Measurements from ENCODE around the gene CTU2. TPM values are rescaled to one million over a fixed set of nuclear protein-coding genes. Genes with fewer than 3 reads are reported as not detected.

The CTU2 gene
- total RNA-seq, 1 donor from 2014 or later = 10.8 TPM

GRCh38 chr16:88760424-88761142 is 54.3 kb downstream of the CTU2 start:
- no peak for DNase-seq (ENCODE audit: low spot score)

GRCh38 chr16:88761143-88761534 is 54.8 kb downstream of the CTU2 start:
- no peak for DNase-seq (ENCODE audit: low spot score)

- DNase-seq (ENCODE audit: low spot score) = no peak
Observed at GRCh38 chr16:88761830-88762229, 55.5 kb downstream of the CTU2 start.

- DNase-seq (ENCODE audit: low spot score) = no peak
Observed at GRCh38 chr16:88762258-88762870, 56.1 kb downstream of the CTU2 start.

GRCh38 chr16:88762941-88763340 is 56.6 kb downstream of the CTU2 start:
- DNase-seq (ENCODE audit: low spot score) = no peak

- DNase-seq (ENCODE audit: low spot score) = no peak
Observed at GRCh38 chr16:88763502-88764053, 57.3 kb downstream of the CTU2 start.

- no peak for DNase-seq (ENCODE audit: low spot score)
Observed at GRCh38 chr16:88764080-88764479, 57.8 kb downstream of the CTU2 start.

- DNase-seq (ENCODE audit: low spot score) = no peak
Observed at GRCh38 chr16:88764913-88765349, 58.6 kb downstream of the CTU2 start.

Other genes starting within 250 kb of the CTU2 start
- gene ZC3H18, start 136.1 kb upstream of the CTU2 start, total RNA-seq (ENCODE audit: insufficient read depth, low replicate concordance) = 6.3 TPM
- not detected for gene IL17C, start 67.9 kb upstream of the CTU2 start, total RNA-seq (ENCODE audit: insufficient read depth, low replicate concordance)
- 70.3 TPM for gene CYBA, start 55.5 kb upstream of the CTU2 start, total RNA-seq (ENCODE audit: insufficient read depth, low replicate concordance)
- 21.4 TPM for gene MVD, start 43.4 kb upstream of the CTU2 start, total RNA-seq (ENCODE audit: insufficient read depth, low replicate concordance)
- not detected for gene SNAI3, start 20.0 kb upstream of the CTU2 start, total RNA-seq (ENCODE audit: insufficient read depth, low replicate concordance)
- 29.9 TPM for gene RNF166, start 95 bp upstream of the CTU2 start, total RNA-seq (ENCODE audit: insufficient read depth, low replicate concordance)
- gene PIEZO1, start 78.7 kb downstream of the CTU2 start, total RNA-seq (ENCODE audit: insufficient read depth, low replicate concordance) = 91.7 TPM
- 1.9 TPM for gene CDT1, start 97.3 kb downstream of the CTU2 start, total RNA-seq (ENCODE audit: insufficient read depth, low replicate concordance)
- 34.2 TPM for gene APRT, start 105.4 kb downstream of the CTU2 start, total RNA-seq (ENCODE audit: insufficient read depth, low replicate concordance)
- gene GALNS, start 150.4 kb downstream of the CTU2 start, total RNA-seq (ENCODE audit: insufficient read depth, low replicate concordance) = 14.9 TPM
- gene TRAPPC2L, start 150.6 kb downstream of the CTU2 start, total RNA-seq (ENCODE audit: insufficient read depth, low replicate concordance) = 9.9 TPM
- gene PABPN1L, start 160.2 kb downstream of the CTU2 start, total RNA-seq (ENCODE audit: insufficient read depth, low replicate concordance) = 1.7 TPM

All from umbilical cord (tissue), 2 donors.